Inflammatory macrophage treated with lipopolysaccharide for 1 hour (primary cell): ENCODE results near the gene MIGA2.
A peak's percentile ranks its signal among the peaks of the same experiment; 100 is the strongest.
"Not testable (repeated sequence)": the region's sequence is repeated elsewhere in the genome, so short reads cannot be mapped to it uniquely, and the experiment has no call there.

Experiments
- DNase-seq, 2 donors: peaks; one replicate each; pipeline ENCODE4 v3.0.0-alpha.2; 2020 to 2022

The MIGA2 gene

GRCh38 chr9:129012343-129012742 is 24.1 kb upstream of the MIGA2 start:
- DNase-seq, result no peak

- DNase-seq, result no peak
These were observed 23.5 kb upstream of the MIGA2 start for GRCh38 chr9:129012893-129013448.

- no peak for DNase-seq
These were observed 22.8 kb upstream of the MIGA2 start for GRCh38 chr9:129013674-129014073.

GRCh38 chr9:129014124-129014523 is 22.3 kb upstream of the MIGA2 start:
- no peak for DNase-seq

- no peak for DNase-seq
These were observed 21.8 kb upstream of the MIGA2 start for GRCh38 chr9:129014608-129015007.

- DNase-seq, result no peak
These were observed 15.3 kb upstream of the MIGA2 start for GRCh38 chr9:129021091-129021490.

- no peak for DNase-seq
These were observed 14.4 kb upstream of the MIGA2 start for GRCh38 chr9:129022037-129022436.

GRCh38 chr9:129023036-129023907 is 13.2 kb upstream of the MIGA2 start:
- DNase-seq, result no peak

- DNase-seq, result no peak
These were observed 12.6 kb upstream of the MIGA2 start for GRCh38 chr9:129023908-129024233.

GRCh38 chr9:129026442-129027223 is 9.8 kb upstream of the MIGA2 start:
- DNase-seq, result no peak

- no peak for DNase-seq
These were observed 9.2 kb upstream of the MIGA2 start for GRCh38 chr9:129027224-129027684.

- no peak for DNase-seq
These were observed 8.7 kb upstream of the MIGA2 start for GRCh38 chr9:129027685-129028191.

GRCh38 chr9:129028192-129028966 is 8.0 kb upstream of the MIGA2 start, which contains the start of gene SH3GLB2:
Gene SH3GLB2 (minus strand): TSS chr9:129028331. CDS start chr9:129028154, 177 bp downstream.
- peak; percentile 90 to 99 for DNase-seq

GRCh38 chr9:129030191-129030590 is 6.2 kb upstream of the MIGA2 start:
- no peak for DNase-seq

- no peak for DNase-seq
These were observed 4.9 kb upstream of the MIGA2 start for GRCh38 chr9:129031514-129031913.

- DNase-seq, result no peak
These were observed 3.8 kb upstream of the MIGA2 start for GRCh38 chr9:129032541-129033159.

- DNase-seq, result no peak
These were observed 3.2 kb upstream of the MIGA2 start for GRCh38 chr9:129033216-129033615.

GRCh38 chr9:129035838-129036237 is 588 bp upstream of the MIGA2 start:
- not testable (repeated sequence) for DNase-seq

GRCh38 chr9:129036923-129037766 is 719 bp downstream of the MIGA2 start:
- DNase-seq, result no peak

- DNase-seq, result no peak
These were observed 1.3 kb downstream of the MIGA2 start for GRCh38 chr9:129037767-129038098.
